NAMALWA (cell line): ENCODE results near the gene ATP2A1.
"Not testable (repeated sequence)": the region's sequence is repeated elsewhere in the genome, so short reads cannot be mapped to it uniquely, and the experiment has no call there.

Source experiments
- DNase-seq: peaks from one replicate; pipeline ENCODE4 v3.0.0-alpha.2; 2015; ENCODE audit warnings: low spot score

The ATP2A1 gene

DNA sequence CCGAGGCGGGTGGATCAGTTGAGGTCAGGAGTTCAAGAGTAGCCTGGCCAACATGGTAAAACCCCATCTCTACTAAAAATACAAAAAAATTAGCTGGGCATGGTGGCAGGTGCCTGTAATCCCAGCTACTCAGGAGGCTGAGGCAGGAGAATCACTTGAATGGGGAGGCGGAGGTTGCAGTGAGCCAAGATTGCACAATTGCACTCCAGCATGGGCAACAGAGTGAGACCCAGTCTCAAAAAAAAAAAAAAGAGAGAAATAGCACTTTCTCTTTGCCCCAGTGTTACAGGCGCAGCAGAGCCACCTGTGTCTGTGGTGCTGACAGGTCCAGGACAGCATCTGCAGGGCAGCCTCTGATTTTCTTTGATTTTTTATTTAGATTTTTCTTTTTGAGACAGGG lies 3.3 kb downstream of the ATP2A1 start:
- peak; percentile 40 for DNase-seq

DNA sequence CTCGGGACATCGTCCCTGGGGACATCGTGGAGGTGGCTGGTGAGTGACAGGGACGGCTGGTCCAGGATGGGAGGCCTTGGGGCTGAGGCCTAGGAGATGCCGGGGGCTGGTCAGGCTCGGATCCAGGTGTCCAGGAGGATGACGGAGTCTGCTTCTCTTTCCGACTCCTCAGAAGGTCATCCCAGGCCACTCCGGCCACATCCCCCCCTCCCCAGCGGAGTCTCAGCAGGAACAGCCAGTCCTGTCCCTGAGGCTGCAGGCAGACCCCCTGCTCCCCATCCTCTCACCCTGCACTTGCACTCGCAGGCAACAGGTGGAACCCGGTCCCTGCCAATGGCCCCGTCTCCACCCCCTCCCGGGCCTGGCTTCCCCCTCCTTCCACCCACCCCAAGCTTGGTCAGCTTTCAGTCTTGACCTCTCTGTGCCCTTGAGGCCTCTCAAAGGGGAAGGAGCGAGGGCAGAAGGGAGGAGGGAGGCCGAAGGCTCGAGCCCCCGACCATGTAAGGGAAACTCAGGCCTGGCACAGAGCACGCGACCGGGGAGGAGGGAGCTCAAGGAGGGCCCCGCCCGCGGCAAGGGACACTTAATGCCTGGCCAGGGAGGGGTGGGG lies 4.4 kb downstream of the ATP2A1 start:
- DNase-seq = no peak

DNA sequence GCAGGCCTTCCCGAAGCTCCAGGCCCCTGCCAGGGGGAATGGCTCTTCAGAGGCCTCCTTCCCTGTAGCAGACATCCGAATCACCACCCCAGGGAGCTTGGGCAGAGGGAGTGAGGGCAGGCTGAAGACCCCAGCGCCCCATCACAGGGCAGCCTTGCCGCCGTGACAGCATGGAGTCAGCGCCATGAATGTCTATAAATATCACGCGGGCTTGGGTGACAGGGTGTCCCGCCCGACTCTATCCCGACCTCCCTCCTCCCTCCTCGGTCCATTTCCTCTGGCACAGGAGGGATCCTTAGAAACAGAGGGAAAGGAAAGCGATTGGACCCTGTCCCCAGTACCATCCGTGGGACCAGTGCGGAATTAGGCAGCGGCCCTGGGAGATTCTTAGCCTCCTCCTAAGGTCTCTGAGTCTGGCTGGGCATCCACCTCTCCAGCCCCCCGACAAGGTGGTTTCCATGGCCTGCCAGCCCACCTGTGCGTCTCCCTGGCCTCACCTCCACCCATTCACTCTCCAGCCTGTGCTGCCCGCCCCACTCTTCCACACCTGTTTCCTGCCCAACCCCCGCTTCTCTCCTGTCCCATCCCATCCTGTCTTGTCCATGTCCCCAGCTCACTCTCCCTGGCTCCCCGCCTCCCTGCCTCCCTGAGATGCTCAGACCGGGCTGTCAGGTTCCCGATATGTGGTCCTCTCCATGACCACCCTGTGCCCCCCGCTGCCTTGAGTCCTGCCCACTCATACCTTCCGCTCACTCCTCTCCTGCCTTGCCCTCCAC lies 5.1 kb downstream of the ATP2A1 start:
- DNase-seq = no peak

DNA sequence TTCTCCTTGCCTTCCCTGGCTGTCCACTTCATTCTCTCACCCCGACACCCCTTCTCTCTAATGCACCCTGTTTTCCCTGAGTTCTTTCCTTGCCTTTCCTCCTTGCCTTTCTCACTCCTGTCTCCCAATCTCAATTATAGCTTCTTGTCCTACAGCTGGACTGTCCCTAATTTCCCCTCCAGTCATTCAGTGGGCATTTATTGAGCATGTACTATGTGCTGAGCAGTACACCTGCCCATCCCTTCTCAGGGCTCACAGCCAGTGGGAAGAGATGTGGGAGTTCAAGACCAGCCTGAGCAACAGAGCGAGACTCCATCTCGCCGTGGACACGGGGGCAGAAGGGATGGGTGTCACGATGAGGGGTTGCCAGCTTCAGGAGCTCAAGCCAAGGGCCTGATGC lies 5.8 kb downstream of the ATP2A1 start:
- no peak for DNase-seq

DNA sequence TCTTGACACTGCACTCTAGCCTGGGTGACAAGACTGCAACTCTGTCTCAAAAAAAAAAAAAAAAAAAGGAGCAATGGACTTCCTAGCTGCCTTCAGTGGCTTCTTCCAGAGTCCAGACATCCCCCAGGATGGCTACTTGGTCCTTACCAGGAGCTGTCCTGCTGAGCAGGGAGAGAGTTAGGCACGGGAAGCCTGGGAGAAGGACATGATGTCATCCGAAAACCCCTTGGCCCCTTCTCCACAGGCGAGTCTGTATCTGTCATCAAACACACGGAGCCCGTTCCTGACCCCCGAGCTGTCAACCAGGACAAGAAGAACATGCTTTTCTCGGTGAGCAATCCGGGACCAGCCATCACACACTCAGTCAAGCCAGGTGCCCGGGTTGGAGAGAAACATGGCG lies 8.7 kb downstream of the ATP2A1 start:
- DNase-seq = no peak

DNA sequence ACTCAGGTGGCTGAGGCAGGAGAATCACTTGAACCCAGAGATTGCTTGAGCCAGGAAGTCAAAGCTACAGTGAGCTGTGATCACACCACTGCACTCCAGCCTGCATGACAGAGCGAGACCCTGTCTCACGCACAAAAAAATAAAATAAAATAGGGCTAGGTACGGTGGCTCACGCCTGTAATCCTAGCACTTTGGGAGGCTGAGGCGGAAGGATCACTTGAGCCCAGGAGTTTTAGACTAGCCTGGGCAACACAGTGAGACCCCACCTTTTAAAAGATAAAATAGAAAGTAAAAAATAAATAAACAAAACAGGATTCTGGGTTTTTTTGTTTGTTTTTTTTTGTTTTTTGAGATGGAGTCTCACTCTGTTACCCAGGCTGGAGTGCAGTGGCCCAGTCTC lies 12.1 kb downstream of the ATP2A1 start:
- DNase-seq = not testable (repeated sequence)

DNA sequence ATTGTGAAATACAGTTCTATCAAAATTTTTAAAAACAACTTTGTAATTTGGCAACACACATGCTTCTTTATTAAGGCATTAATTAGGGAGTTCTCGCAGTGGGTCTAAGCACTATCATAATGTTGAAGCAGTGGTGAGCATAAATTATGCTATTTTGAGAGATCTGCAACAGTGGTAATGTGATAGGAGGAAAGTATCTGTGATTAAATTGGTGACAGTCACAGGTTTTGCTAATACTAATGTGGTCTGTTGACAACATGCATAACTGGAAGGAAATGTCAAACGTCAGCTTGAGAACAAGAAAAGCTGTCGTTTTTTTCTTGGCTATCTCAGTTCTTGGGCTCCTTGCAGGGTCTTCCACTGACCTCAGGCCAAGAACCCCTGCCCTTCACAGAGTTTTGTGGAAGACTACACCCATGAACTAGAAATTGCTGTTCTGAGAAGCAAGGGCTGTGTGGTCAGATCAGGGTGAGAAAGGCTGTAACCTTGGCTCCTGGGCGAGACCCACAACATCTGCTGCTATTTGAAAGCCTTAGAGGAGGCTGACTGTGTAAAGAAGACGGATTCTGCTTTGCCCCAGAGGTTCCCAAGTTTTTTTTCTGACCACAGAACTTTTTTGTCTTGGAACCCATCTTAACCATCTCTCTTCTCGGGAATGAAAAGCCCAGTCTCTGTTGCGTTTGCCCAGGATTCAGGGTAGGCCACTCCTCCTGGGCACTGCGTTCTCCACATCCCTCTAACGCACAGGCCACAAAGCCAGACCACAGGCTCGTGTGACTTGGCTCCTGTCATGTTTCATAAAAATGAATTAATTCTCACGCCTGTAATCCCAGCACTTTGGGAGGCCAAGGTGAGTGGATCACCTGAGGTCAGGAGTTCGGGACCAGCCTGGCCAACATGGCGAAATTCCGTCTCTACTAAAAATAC lies 13.9 kb downstream of the ATP2A1 start:
- no peak for DNase-seq

DNA sequence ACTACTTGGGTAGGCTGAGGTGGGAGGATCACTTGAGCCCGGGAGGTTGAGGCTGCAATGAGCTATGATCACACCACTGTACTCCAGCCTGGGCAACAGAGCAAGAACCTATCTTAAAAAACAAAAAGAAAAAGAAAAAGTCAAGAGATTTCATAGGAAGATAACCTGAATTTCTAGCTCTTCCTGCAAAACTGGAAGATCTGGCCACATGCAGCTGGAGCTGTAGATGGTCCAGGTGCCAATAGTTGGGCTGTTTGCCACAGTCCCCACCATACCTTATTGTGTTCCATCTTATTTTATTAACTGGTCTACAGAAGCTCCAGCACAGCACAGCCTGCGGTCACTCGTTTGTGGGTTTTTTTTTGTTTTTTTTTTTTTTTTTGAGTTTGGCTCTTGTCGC lies 15.0 kb downstream of the ATP2A1 start:
- DNase-seq = no peak

DNA sequence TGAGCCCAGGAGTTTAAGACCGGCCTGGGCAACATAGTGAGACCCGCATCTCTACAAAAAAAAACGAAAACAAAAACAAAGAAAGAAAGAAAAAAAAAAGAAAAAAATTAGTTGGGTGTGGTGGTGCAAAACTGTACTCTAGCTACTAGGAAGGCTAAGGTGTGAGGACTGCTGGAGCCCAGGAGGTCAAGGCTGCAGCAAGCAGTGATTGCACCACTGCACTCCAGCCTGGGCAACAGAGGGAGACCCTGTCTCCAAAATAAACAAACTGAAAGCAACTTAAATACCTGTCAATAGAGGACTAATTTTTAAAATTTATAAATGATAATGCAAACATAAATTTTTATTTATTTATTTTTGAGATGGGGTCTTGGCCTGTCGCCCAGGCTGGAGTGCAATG lies 17.3 kb downstream of the ATP2A1 start:
- DNase-seq = no peak

DNA sequence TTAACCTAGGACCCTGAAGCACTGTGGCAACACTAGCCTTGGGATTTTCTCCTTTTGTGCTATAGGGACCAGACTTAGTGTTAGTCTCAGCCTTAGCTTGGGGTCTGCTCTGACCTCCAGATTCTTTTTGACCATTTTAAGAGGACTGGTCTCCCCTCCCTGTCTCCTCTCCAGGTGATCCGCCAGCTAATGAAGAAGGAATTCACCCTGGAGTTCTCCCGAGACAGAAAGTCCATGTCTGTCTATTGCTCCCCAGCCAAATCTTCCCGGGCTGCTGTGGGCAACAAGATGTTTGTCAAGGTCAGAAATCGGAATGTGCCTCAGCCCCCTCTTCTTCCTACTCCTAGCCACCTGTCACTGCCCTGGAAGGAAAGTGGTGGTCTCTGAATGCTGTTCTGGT lies 19.5 kb downstream of the ATP2A1 start:
- DNase-seq = no peak

DNA sequence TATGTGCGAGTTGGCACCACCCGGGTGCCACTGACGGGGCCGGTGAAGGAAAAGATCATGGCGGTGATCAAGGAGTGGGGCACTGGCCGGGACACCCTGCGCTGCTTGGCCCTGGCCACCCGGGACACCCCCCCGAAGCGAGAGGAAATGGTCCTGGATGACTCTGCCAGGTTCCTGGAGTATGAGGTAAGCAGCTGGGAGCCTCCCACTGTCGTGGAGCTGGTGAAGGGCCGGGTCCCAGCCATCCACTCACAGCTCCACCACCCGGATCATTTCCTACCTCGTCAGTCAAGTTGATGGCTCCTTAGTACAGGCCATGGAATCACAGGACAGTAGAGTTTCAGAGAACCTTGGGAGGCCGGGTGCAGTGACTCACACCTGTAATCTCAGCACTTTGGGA lies 20.0 kb downstream of the ATP2A1 start:
- DNase-seq = no peak

DNA sequence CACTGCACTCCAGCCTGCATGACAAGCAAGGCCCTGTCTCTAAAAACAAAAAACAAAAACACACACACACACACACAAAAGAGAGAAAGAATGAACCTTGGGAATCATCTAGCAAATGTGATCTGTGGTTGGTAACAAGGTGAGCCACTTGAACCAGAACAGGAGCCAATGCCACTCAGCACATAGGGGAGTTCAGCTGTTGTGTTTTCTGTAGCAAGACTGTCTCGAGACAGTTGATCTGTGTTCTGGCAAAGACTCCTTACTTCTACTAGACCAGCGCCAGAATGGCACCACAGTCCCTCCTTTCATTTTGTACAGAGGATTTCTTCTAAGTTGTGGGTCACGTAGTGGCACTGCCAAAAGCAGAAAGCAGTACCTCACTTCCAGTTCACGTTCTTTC lies 20.7 kb downstream of the ATP2A1 start:
- DNase-seq = no peak

DNA sequence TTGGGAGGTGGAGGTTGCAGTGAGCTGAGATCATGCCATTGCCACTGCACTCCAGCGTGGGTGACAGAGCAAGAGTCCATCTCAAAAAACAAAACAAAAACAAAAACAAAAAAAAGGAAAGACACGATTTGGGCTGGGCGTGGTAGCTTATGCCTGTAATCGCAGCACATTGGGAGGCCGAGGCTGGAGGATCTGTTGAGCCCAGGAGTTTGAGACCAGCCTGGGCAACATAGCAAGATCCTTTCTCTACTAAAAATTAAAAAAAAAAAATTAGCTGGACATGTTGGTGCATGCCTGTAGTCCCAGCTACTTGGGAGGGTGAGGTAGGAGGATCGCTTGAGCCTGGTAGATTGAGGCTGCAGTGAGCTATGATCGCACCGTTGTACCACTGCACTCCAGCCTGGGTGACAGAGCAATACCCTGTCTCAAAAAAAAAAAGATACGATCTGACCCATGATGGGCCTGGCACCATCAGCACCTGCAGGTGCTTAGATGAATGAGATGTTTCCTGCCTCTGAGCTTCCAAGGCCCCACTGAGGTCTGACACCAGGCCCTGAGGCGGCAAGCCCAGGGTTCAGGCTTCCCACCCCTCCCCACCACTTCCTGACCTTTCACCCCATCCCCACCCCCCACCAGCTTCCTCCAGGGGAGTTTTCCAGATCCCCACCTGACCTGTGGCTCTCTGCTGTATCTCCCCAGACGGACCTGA lies 21.7 kb downstream of the ATP2A1 start:
- no peak for DNase-seq

DNA sequence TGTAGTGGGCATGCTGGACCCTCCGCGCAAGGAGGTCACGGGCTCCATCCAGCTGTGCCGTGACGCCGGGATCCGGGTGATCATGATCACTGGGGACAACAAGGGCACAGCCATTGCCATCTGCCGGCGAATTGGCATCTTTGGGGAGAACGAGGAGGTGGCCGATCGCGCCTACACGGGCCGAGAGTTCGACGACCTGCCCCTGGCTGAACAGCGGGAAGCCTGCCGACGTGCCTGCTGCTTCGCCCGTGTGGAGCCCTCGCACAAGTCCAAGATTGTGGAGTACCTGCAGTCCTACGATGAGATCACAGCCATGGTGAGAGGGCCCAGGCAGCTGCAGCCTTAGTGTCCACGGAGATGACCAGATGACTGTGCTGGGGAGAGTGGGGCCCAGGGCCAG lies 22.3 kb downstream of the ATP2A1 start:
- DNase-seq = no peak

DNA sequence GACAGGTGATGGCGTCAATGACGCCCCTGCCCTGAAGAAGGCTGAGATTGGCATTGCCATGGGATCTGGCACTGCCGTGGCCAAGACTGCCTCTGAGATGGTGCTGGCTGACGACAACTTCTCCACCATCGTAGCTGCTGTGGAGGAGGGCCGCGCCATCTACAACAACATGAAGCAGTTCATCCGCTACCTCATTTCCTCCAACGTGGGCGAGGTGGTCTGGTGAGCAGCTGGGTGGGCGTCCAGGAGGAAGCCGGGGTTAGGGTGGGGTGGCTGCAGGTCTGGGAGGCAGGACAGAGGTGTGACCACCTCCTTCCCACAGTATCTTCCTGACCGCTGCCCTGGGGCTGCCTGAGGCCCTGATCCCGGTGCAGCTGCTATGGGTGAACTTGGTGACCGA lies 23.6 kb downstream of the ATP2A1 start:
- DNase-seq = no peak

DNA sequence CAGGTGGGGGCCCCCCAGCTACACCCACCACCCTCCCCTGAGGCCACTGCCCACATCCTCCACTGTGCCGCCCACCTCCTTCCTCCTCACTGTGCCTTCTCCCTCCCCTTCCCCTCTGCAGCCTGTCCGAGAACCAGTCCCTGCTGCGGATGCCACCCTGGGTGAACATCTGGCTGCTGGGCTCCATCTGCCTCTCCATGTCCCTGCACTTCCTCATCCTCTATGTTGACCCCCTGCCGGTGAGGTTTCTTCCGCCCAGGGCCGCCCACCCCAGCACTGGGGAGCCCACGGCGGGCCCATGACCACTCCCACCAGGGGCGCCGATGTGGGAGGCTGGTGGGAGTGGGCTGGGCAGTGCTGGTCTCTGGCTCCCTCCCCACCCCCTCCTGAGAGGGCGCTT lies 24.6 kb downstream of the ATP2A1 start:
- DNase-seq = peak; percentile 40

DNA sequence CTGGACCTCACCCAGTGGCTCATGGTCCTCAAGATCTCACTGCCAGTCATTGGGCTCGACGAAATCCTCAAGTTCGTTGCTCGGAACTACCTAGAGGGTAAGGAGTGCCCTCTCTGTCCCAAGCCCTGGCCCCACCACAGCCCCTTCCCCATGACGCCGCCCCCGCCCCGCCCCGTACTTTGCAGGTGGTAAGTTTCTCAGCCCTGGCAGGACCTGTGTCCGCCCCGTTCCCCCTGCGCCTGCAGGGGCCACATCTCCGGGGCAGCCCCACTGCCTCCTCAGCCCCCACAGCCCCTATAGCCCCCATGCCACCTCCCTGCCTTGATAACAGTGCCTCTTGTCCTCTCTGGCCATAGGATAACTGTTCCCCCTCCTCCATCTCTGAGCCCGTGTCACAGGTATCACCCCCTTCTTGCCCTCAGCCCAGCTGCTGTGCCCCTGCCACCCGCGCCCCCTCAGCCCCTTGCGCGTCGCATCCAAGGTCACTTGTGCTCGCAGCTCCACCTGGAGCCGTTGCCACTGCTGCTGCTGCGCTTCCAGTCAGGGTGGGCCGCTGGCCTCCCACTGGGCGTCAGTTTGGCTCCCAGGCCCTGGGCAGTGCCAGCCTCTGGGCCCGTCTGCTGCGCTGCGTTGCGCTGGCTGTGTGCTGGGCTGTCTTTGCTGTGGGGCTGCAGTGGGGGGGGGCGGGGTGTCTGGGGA lies 25.2 kb downstream of the ATP2A1 start:
- no peak for DNase-seq

DNA sequence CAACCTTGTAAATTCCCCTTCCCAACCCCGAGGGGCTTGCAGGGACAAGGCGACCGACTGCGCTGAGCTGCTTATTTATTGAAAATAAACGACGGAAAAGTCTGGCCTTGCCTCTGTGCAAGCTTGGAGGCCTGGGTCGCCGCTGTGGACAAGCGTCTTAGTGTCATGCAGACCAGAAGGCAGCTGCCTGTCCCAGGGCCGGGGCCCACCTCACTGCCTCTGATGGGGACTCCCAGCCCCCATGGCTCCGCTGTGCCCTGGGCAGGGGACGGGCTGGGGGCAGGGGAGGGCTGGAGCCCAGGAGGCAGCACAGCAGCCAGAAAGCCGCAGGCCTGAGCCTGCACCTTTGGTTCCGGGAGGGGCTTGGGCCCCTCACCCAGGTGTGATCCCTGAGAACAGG lies 26.1 kb downstream of the ATP2A1 start:
- no peak for DNase-seq

DNA sequence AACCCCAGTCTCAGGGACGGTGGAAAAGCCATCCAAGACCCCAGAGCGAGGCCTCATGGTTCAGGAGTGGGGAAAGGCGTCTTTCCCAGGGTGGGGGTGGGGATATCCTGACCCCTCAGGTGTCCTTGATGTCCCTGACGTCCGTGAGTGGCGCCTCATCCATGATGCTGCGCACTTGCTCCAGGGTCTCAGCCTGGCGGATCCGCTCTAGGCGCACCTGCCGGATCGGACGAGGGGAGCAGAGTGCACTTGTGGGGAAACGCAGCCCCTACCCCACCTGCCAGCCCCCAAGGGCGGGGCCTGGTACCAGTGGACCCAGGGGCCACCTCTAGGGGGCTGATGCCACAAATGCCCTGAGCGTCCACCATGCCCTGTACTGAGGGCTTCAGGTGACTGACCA lies 26.5 kb downstream of the ATP2A1 start:
- no peak for DNase-seq

DNA sequence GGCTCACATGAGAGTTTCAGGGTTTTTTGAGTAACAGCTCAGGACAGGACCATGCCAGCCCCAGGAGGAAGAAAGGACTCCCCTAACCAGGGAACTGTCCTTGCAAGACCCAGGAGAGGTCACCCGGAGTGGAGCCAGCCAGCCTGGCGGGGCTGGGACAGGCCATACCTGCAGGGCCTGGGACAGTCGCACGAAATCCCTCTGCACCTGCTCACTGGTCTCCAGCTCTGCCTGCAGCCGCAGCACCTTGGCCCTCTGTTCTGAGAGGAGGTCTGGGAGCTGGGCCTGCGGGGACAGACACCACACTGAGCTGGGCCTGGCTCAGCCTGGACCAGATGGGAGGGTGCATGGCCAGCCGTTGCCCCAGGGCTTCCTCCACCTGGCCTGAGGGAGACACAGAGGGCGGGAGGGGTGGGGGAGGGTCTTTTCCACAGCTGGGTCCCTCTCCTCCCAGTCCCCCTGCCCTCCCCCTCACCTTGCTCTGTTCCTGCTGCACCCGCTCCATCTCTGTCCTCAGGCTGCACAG lies 27.0 kb downstream of the ATP2A1 start:
- DNase-seq = no peak

DNA sequence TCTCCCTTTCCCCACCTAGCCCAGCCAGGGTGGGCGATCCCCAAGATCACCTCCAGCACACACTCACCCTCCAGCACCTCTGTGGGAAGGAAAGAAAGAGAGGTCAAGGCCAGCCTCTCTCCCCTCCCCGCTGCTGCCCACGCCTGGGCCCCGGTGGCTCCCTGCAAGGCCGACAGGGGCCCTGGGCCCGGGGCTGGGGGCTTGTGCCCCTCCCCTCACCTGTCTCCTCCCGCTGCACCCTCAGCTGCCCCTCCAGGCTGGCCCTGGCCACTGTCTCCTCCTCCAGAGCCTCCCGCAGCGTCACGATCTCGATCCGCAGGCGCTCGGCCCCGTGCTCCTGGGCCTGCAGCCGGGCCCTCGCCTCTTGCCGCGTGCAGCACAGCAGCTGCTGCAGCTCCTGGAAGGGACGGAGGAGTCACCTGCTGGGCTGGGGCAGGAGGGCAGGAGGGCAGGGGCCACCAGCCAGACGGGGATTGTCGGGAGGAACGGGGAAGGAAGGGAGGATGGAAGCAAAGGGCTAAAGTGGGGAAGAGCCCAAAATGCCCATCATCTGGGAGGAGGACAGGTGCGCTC lies 27.6 kb downstream of the ATP2A1 start:
- DNase-seq = no peak
